GM18858 (cell line): ENCODE data around the gene PDE11A.
"Not testable (repeated sequence)": the region's sequence is repeated elsewhere in the genome, so short reads cannot be mapped to it uniquely, and the experiment has no call there.

Source experiments
- ATAC-seq: cut with Tn5 transposase; IDR thresholded peaks from one replicate; pipeline ENCODE4 v1.9.1; 2021; ENCODE audit not compliant: unreplicated experiment

The PDE11A gene

DNA sequence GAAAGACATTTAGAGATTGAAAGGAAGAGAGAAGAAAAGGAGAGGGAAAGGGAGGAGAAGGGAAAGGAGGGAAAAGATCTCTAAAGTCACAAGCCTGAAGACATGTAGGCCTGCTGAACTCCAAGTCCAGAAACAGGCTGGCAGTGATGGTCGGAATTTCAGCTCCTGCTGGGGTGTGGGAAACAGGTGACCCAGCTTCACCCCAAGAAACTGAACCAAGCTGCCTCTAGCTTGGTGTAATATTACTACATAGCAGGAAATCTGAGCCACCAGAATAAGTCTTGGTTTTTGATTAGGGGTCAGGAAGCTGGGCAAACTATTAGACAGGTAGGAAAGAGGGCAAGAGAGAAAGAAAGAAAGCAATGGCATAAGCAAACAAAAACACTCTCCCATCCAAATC, 185.8 kb downstream of the PDE11A start:
- no peak for ATAC-seq

DNA sequence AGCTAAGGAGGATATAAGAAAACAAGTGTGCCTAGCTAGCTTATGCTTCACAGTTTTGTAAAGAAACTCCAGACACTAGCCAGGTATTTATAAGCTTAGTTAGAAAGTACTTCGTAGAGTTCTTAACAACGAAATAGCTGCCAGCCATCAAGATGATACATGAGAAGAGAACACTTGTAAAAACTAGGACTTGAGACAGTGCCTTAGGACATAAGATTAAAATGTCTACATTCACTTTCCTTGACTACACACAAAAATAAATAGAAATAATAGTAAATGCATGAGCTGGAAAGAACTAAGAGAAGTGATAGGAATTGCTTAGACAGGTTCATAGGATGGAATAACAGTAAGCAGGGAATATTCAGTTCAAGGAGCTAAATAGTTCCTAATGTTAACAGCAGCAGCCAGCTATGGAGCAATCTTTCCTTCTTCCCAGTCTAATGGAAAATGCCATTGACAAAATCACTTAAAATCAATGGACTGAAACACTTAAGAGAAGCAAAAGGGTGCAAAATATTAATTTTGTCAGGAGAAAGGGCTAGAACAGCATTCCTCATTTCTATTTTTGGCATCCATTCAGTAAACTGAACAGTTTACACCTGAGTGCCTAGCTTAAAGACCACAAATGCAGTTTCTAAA, 186.6 kb downstream of the PDE11A start:
- ATAC-seq: no peak

DNA sequence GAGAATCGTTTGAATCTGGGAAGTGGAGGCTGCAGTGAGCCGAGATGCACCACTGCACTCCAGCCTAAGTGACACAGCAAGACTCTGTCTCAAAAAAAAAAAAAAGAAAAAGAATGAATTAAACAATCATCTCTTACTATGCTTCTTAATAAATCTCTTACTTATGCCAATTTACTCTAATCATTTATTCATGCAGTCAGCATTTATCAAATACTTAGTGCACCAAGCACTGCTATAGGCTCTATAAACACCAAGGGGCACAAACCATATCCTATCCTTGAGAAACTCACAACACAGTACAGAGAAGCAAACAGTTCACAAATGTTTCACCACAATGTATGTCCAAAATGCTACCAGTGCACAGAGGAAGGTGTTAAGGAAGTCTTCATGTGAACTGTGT, 189.4 kb downstream of the PDE11A start:
- no peak for ATAC-seq

DNA sequence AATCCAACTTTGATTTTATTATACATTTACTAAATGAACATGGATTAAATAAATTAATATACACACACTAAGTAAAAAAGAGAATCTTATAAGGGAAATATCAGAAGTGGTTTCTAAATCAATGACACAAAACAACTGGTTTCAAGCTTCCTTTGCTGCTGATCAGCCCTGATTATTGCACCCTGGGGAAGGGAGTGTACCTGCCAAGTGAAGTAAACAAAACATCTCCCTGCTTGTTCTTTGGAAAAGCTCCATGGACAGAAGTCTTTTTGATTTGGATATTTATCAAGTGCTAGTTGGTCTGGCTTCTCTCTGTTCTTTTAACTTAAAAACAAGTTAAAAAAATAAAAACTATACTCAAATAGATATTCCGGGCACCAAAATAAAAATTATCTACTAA, 190.1 kb downstream of the PDE11A start:
- ATAC-seq: no peak

DNA sequence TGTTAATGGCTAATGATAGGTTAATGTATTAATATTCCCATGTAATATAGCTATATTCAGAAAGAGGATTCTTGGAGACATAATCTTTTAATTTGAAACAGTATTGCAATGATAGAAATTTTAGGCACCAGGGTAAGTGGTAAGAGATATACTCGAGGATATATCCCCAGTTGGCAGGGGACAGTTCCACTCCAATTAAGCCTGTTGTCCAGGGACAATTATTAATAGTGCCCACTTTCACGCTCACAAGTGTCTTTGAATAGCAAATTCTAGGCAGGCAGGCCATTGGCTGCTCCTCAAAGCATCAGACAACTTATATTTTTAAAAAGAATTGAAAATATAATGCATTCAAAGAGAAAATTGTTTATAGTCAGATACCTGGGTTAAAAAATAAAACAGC, 190.7 kb downstream of the PDE11A start:
- ATAC-seq: no peak

DNA sequence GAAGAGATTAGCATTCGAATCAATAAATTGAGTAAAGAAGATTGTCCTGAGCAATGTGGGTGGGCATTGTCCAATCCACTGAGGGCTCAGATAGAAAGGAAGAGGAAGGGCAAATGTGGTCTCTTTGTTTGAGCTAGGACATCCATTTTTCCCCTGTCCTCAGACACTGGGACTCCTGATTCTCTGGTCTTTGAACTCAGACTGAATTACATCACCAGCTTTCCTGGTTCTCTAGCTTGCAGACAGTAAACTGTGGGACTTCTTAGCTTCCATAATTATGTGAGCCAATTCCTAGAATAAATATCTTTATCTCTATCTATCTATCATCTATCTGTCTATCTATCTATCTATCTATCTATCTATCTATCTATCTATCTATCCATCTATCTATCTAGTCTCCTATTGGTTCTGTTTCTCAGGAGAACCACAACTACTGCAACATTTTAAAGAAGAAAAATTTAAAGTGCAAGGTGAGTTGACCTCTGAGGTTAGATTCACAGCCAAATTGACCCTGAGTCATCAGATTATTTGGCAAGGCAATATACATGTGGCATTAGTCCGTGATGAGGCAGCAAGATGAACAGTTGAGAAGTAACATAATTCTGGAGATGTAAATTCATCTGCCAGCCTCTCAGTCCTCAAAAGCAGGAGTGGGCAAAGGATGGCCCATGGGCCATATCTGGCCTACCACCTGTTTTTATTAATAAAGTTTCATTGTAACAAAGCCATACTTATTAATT, 191.4 kb downstream of the PDE11A start:
- ATAC-seq: no peak

DNA sequence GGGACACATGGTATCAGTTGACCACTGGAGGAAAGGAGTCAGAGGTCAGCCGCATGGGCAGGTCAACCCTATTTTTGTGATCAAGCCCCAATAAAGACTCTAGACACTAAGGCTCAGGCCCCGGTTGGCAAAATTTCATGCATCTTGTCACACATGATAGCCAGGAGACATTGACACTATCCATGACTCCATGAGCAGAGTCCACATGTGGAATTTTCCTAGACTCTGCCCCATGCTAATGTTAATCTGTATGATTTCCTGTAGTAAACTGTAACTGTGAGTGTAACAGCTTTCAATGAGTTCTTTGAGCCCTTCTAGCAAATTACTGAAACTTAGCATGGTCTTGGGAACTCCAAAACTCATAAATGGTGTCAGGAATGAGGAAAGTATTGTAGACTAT, 192.3 kb downstream of the PDE11A start:
- no peak for ATAC-seq

DNA sequence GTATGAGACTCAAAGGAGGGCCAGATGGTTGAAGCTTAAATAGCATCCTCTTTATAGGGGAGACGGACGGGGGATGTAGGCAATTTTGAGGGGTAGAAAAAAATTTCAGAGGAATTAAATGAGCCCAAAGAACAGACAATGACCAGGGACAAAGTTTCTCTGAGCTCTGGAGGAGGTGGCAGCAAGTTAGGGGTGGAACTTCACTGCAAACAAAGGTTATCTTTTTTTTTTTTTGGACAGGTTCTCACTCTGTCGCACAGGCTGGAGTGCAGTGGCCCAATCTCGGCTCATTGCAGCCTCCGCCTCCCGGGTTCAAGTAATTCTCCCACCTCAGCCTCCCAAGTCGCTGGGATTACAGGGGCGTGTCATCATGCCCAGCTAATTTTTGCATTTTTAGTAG, 195.6 kb downstream of the PDE11A start:
- ATAC-seq: no peak

DNA sequence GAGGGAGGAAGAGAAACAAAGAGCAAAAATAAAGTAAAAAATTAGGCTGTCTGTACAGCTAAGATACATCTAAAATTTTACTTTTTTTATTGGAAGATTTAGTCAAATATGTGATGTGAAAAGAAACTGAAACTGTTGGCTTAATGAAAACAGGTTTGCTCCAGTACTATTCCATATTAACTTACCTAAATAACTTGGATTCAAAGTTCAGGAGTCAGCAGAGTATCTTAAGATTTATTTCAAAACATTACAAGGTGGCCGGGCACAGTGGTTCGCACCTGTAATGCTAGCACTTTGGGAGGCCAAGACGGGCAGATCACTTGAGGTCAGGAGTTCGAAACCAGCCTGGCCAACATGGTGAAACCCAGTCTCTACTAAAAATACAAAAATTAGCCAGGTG, 197.9 kb downstream of the PDE11A start:
- no peak for ATAC-seq

DNA sequence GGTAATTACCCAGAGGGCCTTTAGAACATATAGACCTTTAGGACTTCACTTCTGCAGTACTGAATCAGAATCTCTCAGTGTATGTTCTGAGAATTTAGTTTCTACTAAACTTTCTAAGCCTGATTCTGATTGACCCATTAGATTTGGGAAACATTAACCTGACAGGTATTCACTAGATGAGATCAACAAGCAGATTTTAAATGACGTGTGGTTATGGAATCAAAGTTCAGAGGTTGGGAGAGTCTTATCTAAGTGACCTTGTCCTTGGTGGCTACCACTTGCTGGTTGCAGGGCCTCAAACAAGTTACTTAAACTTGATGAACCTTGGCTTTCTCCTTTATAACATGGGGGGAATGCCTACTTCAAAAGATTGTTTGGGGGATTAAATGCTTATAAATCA, 198.7 kb downstream of the PDE11A start:
- ATAC-seq: no peak

DNA sequence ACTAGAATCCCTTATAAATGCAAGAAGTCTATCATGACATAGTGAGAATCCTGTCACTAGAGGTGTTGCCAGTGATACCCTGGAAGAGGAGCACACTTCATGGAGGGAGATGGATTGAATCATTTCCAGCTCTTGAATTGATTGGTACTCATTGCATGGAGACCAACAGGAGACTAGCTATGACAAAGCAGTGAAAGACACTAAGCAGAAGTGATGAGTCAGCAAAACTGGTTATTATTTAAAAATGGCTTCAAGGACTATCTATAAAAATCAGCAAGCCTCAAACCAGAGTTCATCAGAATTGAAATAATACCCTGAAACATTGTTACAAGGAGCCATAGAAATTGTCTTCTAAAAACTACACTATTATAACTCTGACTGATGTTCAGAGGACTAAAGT, 200.3 kb downstream of the PDE11A start:
- ATAC-seq: no peak

DNA sequence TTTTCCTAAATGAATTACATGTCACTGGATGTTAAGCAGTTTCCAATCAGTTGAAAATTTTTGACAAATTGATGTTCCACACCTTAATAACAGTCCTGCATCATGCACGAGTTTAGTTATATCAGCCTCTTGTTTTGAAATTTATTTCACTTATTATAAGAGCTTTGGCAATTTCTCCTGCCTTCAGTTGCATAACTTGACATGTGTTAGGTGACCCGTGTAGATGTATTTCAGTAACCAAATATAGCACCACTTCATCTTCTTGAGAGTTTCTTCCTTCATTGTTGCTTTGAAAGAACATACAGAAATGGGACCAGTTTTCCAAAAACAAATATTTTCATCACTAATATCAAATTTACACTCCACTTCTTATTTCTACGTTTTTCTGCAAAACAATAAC, 202.7 kb downstream of the PDE11A start:
- ATAC-seq: no peak

DNA sequence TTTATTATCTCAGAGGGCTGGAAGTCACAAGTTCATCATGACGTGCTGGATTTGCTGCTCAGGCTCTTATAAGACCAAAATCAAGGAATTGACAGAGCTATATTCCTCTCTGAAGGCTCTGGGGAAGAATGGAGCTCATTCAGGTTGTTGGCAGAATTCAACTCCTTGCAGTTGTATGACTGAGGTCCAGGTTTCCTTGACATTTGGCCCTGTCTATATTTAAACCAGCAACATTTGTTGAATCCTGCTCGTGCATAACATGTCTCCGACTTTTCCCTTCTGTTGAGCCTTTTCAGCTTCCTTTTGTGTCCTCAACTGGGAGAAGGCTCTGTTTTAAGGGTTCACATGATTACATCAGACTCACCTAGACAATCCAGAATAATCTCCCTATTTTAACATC, 203.4 kb downstream of the PDE11A start:
- no peak for ATAC-seq

DNA sequence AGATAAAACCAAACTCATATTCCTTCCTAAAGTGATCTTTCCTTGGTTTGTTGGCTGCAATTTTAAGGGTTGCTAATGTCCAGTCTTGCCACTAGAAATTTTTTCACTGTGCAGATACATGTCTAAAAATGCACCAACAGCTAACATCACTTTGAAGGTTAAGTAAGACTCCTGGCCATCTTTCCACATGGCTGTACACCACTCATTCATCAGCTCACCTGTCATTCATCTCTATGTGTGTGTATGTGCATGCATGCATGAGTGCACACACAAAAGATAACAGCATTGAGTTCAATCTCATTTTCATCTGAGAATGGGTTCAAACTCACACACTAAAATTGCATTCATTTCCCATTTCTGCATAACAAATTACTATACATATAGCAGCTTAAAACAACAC, 203.8 kb downstream of the PDE11A start:
- no peak for ATAC-seq

DNA sequence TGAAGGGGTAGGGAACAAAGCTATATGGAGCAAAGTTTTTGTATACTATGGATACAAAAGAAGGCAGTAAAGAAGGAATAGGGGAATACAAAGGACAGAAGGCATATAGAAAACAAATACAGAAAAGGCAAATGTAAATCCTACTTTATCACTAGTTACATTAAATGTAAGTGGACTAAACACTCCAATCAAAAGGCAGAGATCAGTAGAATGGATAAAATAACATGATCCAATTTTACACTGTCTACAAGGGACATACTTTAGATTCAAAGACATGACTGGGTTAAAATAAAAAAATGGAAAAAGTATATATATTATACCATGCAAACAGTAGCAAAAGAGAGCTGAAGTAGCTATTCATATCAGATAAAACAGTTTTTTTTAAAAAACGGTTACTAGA, 215.0 kb downstream of the PDE11A start:
- ATAC-seq: no peak

DNA sequence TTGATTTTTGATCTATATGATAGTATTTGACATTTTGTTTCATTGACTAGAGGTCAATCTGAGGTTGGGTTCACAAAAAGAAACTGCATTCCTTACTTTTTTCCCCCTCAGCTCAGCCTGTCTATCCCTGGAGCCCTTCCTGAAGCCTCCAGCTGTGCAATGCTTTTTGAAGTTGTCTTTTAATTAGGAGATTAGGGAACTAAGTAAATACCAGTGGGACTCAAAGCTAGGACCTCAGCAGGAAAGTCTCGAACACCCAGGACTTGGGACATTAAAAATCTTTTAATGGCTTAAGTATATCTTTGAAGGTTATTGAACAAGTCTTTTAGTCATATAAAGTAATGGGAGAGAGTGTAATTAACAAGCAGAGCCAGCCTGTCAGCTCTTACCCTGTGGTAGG, 220.2 kb downstream of the PDE11A start:
- no peak for ATAC-seq

DNA sequence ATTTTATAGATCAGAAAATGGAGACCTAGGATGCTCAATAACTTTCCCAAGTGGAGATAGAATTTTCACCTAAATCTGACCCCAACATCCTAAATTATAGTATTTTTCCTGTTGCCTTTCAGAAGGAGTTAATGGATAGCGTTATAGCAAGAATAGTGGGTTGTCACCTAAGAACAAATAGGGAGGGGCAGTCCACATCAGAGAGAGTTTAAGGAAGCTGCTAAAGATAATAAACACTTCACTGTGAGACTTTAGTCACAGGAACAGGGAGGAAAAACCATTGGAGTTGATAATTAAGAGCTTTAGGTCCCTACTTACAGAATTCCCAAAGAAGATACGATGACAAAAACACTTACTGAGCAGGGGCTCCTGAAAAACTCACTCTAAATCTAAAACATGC, 229.4 kb downstream of the PDE11A start:
- no peak for ATAC-seq

DNA sequence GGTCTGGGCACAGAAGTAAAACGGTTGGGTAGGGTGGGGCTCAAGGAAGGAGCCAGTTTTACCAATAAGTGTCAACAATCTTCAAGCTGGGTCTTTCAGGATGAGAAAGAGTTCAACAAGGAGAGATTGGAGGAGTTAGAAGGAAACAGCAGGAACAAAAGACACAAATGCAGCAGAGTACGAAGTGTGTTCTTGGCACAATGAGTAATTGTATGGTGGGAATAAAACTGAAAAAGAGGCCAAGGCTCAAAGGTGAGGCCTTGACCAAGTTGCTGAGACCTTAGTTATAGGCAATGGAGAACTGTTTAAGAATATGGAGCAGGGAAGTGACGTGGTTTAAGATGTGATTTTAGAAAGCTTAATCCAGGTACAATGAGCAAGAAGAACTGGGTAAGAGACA, 230.3 kb downstream of the PDE11A start:
- no peak for ATAC-seq

DNA sequence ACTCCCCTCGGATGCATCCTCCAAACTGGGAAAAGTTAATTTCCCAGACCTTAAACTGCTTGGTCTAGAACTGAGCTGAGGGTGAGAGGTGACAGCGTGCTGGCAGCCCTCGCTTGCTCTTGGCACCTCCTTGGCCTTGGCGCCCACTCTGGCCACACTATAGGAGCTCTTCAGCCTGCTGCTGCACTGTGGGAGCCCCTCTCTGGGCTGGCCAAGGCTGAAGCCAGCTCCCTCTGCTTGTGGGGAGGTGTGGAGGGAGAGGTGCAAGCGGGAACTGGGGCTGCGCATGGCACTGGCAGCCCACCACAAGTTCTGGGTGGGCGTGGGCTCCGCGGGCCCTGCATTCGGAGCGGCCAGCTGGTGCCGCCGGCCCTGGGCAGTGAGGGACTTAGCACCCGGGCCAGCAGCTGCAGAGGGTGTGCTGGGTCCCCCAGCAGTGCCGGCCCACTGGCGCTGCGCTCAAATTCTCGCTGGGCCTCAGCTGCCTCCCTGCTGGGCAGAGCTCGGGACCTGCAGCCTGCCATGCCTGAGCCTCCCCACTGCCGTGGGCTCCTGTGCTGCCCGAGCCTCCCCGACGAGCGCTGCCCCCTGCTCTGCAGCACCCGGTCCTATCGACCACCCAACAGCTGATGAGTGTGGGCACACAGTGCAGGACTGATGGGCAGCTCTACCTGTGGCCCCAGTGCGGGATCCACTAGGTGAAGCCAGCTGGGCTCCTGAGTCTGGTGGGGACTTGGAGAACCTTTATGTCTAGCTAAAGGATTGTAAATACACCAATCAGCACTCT, 237.0 kb downstream of the PDE11A start:
- ATAC-seq: not testable (repeated sequence)

DNA sequence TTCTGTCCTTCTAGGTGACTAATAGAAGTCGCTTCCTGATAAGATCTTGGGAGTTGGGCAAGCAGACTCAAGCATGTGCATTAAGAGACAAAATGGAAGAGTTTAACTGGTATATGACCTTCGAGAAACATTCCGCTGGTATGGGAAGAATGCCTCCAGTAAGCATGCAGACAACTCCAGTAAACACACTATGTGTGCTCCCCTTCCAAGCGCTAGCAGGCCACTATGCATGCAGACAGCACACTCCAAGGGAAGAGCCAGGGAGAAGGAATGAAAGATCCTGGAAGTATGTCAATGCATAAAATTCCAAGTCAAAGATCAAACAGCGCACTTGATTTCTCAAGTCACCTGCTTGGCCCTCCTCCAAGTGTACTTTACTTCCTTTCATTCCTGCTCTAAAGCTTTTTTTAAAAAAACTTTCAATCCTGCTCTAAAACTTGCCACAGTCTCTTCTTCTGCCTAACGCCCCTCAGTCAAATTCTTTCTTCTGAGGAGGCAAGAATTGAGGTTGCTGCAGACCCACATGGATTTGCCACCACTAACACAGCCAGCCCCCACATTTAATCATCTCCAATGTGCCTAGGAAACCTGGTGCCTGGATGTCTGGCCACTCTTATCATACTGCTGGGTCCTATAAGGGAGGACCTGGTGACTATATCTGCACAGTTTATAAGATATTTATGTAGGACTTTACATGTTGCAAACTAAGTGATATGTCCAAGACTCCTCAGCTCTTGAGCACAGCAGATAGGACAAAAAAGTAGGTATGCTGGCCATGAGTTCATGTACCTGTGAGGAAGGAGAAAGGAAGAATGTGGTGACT, 239.8 kb downstream of the PDE11A start:
- no peak for ATAC-seq

DNA sequence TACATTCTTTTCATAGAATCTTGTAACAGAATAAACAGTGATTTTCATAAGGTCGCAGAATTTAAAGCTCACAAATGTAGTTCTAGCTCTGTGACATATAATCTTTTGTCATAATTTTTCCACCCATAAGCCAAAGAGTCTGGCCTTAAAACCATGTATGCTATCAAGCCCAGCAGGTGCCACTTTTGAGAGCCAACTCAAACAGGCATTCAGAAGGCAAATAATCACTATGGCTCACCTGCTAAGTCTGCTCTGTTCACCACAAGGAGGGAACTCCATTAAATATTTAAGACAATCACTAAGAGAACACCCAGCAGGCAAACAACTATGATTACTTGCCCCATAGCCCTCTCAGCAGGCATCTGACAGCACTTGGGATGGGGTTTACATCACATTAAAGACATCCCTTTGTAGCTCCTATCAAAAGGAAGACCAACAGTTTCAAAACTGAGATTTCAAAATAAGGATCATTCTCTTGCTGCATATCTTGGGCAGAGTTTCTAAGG, 241.6 kb downstream of the PDE11A start:
- ATAC-seq: no peak
